Panc1 (cell line): ENCODE results near the gene GSTM3. TPM values are rescaled to one million over a fixed set of nuclear protein-coding genes. Genes with fewer than 3 reads are reported as not detected.

Experiments used
- ATAC-seq: fragments of 200-7000 bp; cut with Tn5 transposase; 2 replicates; pipeline ENCODE4 v1.9.1; 2020; ENCODE audit warnings: mild to moderate bottlenecking, moderate library complexity
- BruUV-seq: library from RNA; stranded (reverse); fragments of 400-500 nt; replicated peaks from 2 replicates; lab custom pipeline; 2021; lab: Mats Ljungman, UMichigan
- CTCF ChIA-PET: fragments of 300-600 bp; sonication (Branson Sonifier 250); formaldehyde crosslinking; loops from one replicate; lab custom pipeline; 2022; ENCODE audit warnings: antibody characterized with exemption; lab: Charles Lee
- POLR2A ChIA-PET: fragments of 300-600 bp; sonication (Branson Sonifier 250); formaldehyde crosslinking; loops from one replicate; lab custom pipeline; 2022; ENCODE audit warnings: antibody characterized with exemption; lab: Charles Lee
- DNase-seq: peaks from one replicate; pipeline ENCODE4 v3.0.0-alpha.2; 2010; ENCODE audit warnings: low read depth, low spot score
- H3K27ac ChIP-seq: 2 replicates; pipeline ENCODE4 v1.5.1; 2011; ENCODE audit warnings: mild to moderate bottlenecking, low read length, inconsistent platforms
- H3K27me3 ChIP-seq: fragments of 200-500 bp; sonication (Bioruptor generic); 2 replicates; pipeline ENCODE4 v1.6.0; 2014; ENCODE audit warnings: low read length, inconsistent platforms; ENCODE audit not compliant: control insufficient read depth, insufficient read depth
- H3K36me3 ChIP-seq: fragments of 200-500 bp; sonication (Bioruptor generic); 2 replicates; pipeline ENCODE4 v1.5.1; 2014; ENCODE audit warnings: inconsistent platforms, mild to moderate bottlenecking, low read length, moderate library complexity; ENCODE audit not compliant: control insufficient read depth, insufficient read depth
- H3K4me1 ChIP-seq: 2 replicates; pipeline ENCODE4 v1.5.1; 2011; ENCODE audit warnings: inconsistent platforms, mild to moderate bottlenecking, low read length, moderate library complexity; ENCODE audit not compliant: control insufficient read depth, insufficient read depth
- H3K4me3 ChIP-seq, 2 experiments: 2 replicates each; pipeline ENCODE4 v1.5.1; 2011 to 2012; ENCODE audit warnings: low read depth in 2 of 2, low read length in 2 of 2, mild to moderate bottlenecking in 2 of 2, inconsistent platforms in 1 of 2, moderate library complexity in 1 of 2
- H3K9me3 ChIP-seq: fragments of 200-500 bp; sonication (Bioruptor generic); 2 replicates; pipeline ENCODE4 v1.5.1; 2014; ENCODE audit warnings: low read depth, mild to moderate bottlenecking, inconsistent platforms, low read length, moderate library complexity; ENCODE audit not compliant: control insufficient read depth, insufficient read depth
- CTCF ChIP-seq: fragments of 450-650 bp; IDR thresholded peaks from 2 replicates; pipeline ENCODE4 v1.5.1; 2017; ENCODE audit warnings: mild to moderate bottlenecking
- POLR2AphosphoS5 ChIP-seq: IDR thresholded peaks from 2 replicates; pipeline ENCODE4 v1.6.1; 2012; ENCODE audit warnings: mild to moderate bottlenecking, low read depth, low read length, moderate library complexity
- REST ChIP-seq, 2 experiments: IDR thresholded peaks; 2 replicates each; pipeline ENCODE4 v1.6.1; 2011 to 2012; ENCODE audit warnings: low read depth in 2 of 2, control low read depth in 1 of 2, low read length in 1 of 2, mild to moderate bottlenecking in 1 of 2, moderate library complexity in 1 of 2; ENCODE audit not compliant: insufficient read depth in 1 of 2
- SIN3A ChIP-seq: IDR thresholded peaks from 2 replicates; pipeline ENCODE4 v1.6.1; 2012; ENCODE audit warnings: low read depth, mild to moderate bottlenecking, low read length, moderate library complexity, borderline replicate concordance; ENCODE audit not compliant: insufficient read depth
- TCF7L2 ChIP-seq: IDR thresholded peaks from 2 replicates; pipeline ENCODE4 v1.6.1; 2011; ENCODE audit warnings: mild to moderate bottlenecking, low read depth, low read length, inconsistent platforms
- in situ Hi-C: cut with HindIII; loops from 2 replicates; pipeline ENCODE4 v1.10.0; 2016; ENCODE audit warnings: low sequenced_read_pairs, low pct_unique_long_range_greater_than_20kb
- intact Hi-C: fragments of 100-400 bp; cut with micrococcal nuclease; formaldehyde crosslinking; loops from one replicate; pipeline ENCODE4 v1.10.0; 2022; ENCODE audit not compliant: unreplicated experiment
- total RNA-seq: library from RNA; stranded (reverse); gene quantifications from one replicate; pipeline ENCODE4 v1.2.1, GENCODE V29; 2021; ENCODE audit not compliant: unreplicated experiment

Gene GSTM3
- total RNA-seq, 1 experiment from 2014 or later: 93.1 TPM

GRCh38 chr1:109775398-109775797 is 34.6 kb upstream of the GSTM3 start:
- intact Hi-C loops (loop anchor here (5.0 kb wide), 1 partner anchor 137 kb away; the partner anchor contains the start of gene CSF1), in situ Hi-C loops (no loop called here)
- Histone ChIP-seq H3K4me3 (no peak overlapping the region), H3K27me3 (no peaks in the 10 kb centered on the region), H3K4me1 (peaks cover 26% of the 10 kb centered on the region), H3K27ac (peak overlapping the region; percentile 93), H3K9me3 (no peaks in the 10 kb centered on the region), H3K36me3 (no peaks in the 10 kb centered on the region)
- ATAC-seq: no peak
- no peak for DNase-seq
- BruUV-seq: no TSS peak
- TF ChIP-seq TCF7L2 (no peak), CTCF (no peak), SIN3A (no peak), POLR2AphosphoS5 (no peak), REST (IDR thresholded peaks at IDR 0.05; ENCODE audit: insufficient read depth in 1 of 2, low read depth in 2 of 2, low read length in 1 of 2) (no peak)
- ChIA-PET CTCF (interaction anchor here (0.6 to 3.7 kb wide), 3 partner anchors 129 to 229 kb away, joined by 3 to 53 read pairs (median 6); partner anchors contain the start of gene AHCYL1), POLR2A (no interaction called here)

- H3K4me3 ChIP-seq: no peak overlapping the region
- in situ Hi-C loops: no loop called here
- TF ChIP-seq TCF7L2 (no peak), CTCF (peak; percentile 49), REST (IDR thresholded peaks at IDR 0.05; ENCODE audit: insufficient read depth in 1 of 2, low read depth in 2 of 2, low read length in 1 of 2) (no peak)
- CTCF ChIA-PET: interaction anchor here (0.6 to 2.1 kb wide), 5 partner anchors 56 to 228 kb away, joined by 3 to 17 read pairs (median 5); partner anchors contain the start of gene AHCYL1
- DNase-seq (no peak), ATAC-seq (no peak)
- H3K4me1 ChIP-seq: peaks cover 26% of the 10 kb centered on the region
- H3K27me3 ChIP-seq: no peaks in the 10 kb centered on the region
- peak overlapping the region; percentile 26; the same call in 1 of the 2 replicates for H3K27ac ChIP-seq
- H3K36me3 ChIP-seq: no peaks in the 10 kb centered on the region
- POLR2A ChIA-PET: no interaction called here
- no TSS peak for BruUV-seq
- H3K9me3 ChIP-seq: no peaks in the 10 kb centered on the region
- intact Hi-C loops: loop anchor here (2.0 to 5.0 kb wide), 2 partner anchors 131 to 227 kb away; partner anchors contain the start of gene GNAI3
These were observed 33.2 kb upstream of the GSTM3 start for GRCh38 chr1:109773900-109774485.
